Measurements from ENCODE around the gene TRIP6.

The TRIP6 gene

DNA sequence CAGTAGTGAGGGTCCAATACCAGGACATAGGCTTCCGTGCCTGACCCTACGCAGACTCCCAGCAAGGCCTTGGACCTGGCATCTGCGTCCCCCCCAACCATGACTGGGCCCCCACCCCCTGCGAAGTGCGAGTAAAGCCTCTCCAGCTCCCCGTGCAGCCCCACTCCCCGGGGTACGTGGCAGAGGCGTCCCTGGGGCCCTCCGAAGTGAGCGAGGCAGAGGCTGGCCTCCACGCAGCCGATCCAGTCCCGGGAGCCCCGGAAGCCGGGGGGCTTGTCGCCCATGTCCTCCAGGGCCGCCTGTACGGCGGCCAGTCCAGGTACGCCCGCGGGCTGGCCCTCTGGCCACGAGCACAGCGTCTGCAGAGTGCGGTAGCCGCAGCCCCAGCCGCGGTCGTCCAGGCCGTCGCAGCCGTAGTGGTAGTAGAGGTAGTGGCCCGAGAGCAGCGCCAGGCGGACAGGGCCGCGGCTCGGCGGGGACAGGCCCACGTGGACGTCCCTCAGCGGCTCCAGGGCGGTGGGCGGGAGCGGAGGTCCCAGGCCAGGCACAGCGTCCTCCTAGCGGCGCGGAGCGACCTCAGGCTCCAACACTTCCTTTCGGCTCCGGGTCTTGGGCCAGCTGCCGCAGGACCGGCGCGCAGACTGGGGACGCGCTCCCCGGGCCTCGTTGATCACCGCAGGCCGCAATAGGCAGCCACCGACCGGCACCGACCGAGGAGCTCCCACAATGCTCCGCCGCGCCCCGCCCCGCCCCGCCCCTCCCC is 22.0 kb downstream of the TRIP6 start, which contains the start of gene UFSP1:
Gene UFSP1 (minus strand): TSS at position 728 of the 763 bp plus-strand sequence. CDS start 444 bp downstream, at position 284.
- TF ChIP-seq, protein P1, sequence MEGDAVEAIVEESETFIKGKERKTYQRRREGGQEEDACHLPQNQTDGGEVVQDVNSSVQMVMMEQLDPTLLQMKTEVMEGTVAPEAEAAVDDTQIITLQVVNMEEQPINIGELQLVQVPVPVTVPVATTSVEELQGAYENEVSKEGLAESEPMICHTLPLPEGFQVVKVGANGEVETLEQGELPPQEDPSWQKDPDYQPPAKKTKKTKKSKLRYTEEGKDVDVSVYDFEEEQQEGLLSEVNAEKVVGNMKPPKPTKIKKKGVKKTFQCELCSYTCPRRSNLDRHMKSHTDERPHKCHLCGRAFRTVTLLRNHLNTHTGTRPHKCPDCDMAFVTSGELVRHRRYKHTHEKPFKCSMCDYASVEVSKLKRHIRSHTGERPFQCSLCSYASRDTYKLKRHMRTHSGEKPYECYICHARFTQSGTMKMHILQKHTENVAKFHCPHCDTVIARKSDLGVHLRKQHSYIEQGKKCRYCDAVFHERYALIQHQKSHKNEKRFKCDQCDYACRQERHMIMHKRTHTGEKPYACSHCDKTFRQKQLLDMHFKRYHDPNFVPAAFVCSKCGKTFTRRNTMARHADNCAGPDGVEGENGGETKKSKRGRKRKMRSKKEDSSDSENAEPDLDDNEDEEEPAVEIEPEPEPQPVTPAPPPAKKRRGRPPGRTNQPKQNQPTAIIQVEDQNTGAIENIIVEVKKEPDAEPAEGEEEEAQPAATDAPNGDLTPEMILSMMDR (IDR thresholded peaks at IDR 0.05; ENCODE audit: low read depth, low read length, missing control alignments) = no peak
- peak within 1 kb of the TSS; percentile 56 for H3K4me3 ChIP-seq (ENCODE audit: low read depth, low read length)
- in situ Hi-C loops (cut with HindIII; ENCODE audit: low sequenced_read_pairs) = loop anchor here (10.0 kb wide), 3 partner anchors 56 to 196 kb away; partner anchors contain the start of genes MUC3A and TRIM56
- DNase-seq (ENCODE audit: low read depth) = no peak

DNA sequence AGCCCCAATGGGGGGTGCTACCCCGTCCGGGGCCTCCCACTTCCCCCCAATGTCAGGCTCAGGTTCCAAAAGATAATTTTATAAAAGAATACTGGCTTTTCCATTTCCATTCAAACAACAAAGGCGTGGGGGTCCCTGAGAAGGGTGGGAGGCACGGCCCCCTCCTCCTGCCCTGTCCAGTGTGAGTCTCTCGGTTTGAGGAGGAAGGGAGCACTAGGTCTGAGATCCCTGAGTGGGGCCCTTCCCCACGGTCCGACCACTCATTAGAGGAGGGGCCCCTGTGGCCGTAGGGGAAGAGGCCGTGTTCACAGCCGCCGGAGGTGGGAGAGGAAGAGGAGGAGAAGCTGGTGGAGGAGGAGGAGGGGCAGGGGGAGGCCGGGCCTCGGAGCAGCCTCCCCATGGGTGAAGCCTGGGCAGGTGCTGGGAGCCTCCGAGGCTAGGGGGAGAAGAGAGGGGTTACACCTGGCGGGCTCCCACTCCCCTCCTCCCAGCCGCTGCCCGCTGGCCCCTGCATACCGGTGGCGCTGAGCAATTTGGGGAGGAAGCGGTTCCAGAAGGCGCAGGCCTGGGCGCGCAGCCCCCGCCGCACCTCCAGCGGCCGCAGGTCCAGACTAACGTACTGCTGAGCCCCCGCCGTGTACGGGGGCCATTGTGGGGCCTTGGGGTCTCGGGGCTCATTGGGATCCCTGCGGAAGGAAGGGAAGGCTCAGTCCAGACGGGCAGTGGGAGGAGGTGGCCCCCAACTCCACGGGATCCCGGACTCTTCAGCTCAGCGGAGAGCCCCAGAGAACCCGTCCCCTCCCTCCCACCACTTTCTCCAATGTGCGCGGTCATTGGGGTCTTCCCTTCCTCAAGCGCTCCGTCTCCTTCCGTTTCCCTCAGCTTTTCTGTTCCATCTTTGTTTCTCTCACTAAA is 23.7 kb downstream of the TRIP6 start:
- no peak for DNase-seq (ENCODE audit: low read depth)
- TF ChIP-seq, protein P1 (IDR thresholded peaks at IDR 0.05; ENCODE audit: low read depth, low read length, missing control alignments) = no peak
- in situ Hi-C loops (cut with HindIII; ENCODE audit: low sequenced_read_pairs) = no loop called here
- peak overlapping the region; percentile 56 for H3K4me3 ChIP-seq (ENCODE audit: low read depth, low read length)

DNA sequence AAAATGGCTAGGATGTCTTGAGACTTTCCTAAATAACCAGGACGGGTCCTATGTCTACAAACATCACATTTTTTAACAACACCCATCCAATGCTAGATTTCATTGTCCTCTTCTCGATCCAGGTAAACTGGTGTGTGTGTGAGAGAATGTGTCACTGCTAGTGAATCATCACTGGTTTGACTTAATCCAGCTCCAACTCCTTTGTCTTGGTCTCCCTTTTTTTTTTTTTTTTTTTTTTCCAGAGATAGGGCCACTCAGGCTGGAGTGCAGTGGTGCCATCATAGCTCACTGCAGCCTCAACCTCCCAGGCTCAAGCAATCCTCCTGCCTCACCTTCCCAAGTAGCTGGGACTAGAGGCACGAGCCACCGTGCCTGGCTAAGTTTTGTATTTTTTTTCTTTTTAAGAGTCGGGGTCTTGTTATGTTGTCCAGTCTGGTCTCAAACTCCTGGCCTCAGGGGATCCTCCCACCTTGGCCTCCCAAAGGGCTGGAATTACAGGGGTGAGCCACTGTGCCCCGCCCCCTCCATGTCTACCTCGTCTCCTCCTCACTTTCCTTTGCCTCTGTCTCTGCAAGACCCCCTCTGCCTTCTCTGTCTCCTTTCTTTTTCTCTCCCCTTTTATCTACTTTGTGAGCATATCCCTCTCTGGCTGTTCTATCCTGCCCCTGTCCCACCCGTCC is 24.5 kb downstream of the TRIP6 start:
- DNase-seq (ENCODE audit: low read depth) = no peak
- TF ChIP-seq, protein P1 (IDR thresholded peaks at IDR 0.05; ENCODE audit: low read depth, low read length, missing control alignments) = no peak
- in situ Hi-C loops (cut with HindIII; ENCODE audit: low sequenced_read_pairs) = no loop called here
- H3K4me3 ChIP-seq (ENCODE audit: low read depth, low read length) = no peak overlapping the region

DNA sequence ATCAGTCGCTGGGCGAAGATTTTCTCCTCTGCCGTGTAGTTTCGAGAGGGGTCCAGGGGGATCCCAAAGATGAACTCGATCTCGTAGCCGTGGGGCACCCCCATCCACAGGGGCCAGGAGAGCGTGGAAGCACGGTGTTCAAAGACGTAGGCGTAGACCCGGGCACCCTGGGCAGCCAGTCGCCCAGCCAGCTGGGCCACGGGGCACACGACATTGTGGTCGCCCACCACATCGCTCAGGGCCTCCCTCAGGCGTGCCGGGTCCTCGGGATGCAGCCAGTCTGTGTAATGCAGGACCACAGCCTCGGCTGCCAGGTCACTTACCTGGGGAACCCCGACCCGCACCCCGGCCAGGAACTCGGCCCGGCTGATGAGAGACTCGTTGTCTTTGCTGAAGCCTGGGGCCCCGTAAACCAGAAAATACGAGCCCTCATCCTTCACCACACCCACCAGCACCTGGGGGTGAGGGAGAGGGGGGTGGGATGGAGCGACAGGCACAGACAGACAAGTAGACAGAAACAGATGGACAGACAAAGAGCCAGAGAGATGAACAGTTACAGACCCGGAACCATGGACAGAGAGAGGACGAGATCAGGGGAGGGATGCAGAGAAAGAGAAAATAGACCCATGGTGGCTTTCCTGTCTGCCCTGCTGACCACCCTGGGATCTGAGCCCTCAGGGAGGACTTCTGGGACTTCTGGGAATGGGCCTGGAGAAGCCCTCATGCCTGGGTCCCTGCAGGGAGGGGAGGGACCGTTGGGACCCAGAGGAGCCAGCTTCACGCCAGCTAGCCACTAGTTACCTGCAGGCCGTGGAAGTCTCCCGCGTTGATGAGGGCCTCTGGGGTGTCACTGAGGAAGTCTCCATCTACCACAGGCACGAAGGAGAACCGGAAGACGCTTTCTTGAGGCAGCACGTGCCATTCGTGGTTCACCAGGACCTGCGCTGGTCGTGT is 25.5 kb downstream of the TRIP6 start:
- in situ Hi-C loops (cut with HindIII; ENCODE audit: low sequenced_read_pairs) = no loop called here
- no peak overlapping the region for H3K4me3 ChIP-seq (ENCODE audit: low read depth, low read length)
- TF ChIP-seq, protein P1 (IDR thresholded peaks at IDR 0.05; ENCODE audit: low read depth, low read length, missing control alignments) = no peak
- DNase-seq (ENCODE audit: low read depth) = no peak

DNA sequence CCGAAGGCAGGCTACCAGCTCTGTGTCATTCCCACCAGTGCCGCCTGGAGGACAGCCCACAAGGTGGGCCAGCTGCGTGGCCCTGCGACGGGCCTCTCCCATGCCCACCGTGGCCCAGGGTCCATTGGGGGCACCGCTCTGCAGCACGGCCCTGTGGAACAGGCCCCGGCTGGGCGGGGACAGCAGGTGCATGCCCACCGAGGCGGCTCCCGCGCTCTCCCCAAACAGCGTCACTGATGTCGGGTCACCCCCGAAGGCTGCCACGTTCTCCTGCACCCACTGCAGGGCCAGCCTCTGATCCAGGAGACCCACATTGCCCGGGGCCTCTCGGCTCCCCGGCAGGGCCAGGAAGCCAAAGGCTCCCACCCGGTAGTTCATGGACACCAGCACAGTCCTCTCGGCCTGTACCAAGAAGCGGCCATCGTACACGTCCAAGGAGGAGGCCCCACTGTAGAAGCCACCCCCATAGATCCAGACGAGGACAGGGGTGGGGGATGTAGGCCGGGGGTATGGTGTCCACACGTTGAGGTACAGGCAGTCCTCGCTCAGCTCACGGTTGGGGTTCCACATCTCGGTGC is 26.2 kb downstream of the TRIP6 start:
- in situ Hi-C loops (cut with HindIII; ENCODE audit: low sequenced_read_pairs) = no loop called here
- TF ChIP-seq, protein P1 (IDR thresholded peaks at IDR 0.05; ENCODE audit: low read depth, low read length, missing control alignments) = no peak

More for the DNA sequence above, 26.2 kb downstream of the TRIP6 start:
- H3K4me3 ChIP-seq (ENCODE audit: low read depth, low read length) = no peak overlapping the region
- no peak for DNase-seq (ENCODE audit: low read depth)

All from astrocyte of the cerebellum (primary cell).